Activated T-helper 17 cell treated with anti-CD3 and anti-CD28 coated beads, Interleukin-2, amount 50 U/mL, for 72 hours (primary cell): ENCODE data around the gene POFUT1. TPM values are rescaled to one million over a fixed set of nuclear protein-coding genes. Genes with fewer than 3 reads are reported as not detected.
A peak's percentile ranks its signal among the peaks of the same experiment; 100 is the strongest.

ENCODE experiments used
- ATAC-seq: fragments of 150-1000 bp; cut with Tn5 transposase; replicated peaks from 2 replicates; pipeline ENCODE4 v1.10.0; 2021; ENCODE audit warnings: mild to moderate bottlenecking, moderate library complexity
- H3K27ac Mint-ChIP-seq: one replicate; pipeline ENCODE4 v1.8.0; 2022; ENCODE audit warnings: mixed read lengths
- H3K27me3 Mint-ChIP-seq: one replicate; pipeline ENCODE4 v1.8.0; 2022; ENCODE audit warnings: mixed read lengths
- H3K36me3 Mint-ChIP-seq: one replicate; pipeline ENCODE4 v1.8.0; 2022; ENCODE audit warnings: low read depth, mild to moderate bottlenecking, mixed read lengths
- H3K4me1 Mint-ChIP-seq: one replicate; pipeline ENCODE4 v1.8.0; 2022; ENCODE audit warnings: mixed read lengths
- H3K4me3 Mint-ChIP-seq: one replicate; pipeline ENCODE4 v1.8.0; 2022; ENCODE audit warnings: mild to moderate bottlenecking, mixed read lengths
- H3K9me3 Mint-ChIP-seq: one replicate; pipeline ENCODE4 v1.8.0; 2022; ENCODE audit warnings: mixed read lengths
- total RNA-seq, 2 donors: library from RNA; stranded (reverse); gene quantifications; one replicate each; pipeline ENCODE4 v1.2.3, GENCODE V29; 2022

The POFUT1 gene
- total RNA-seq, 2 donors from 2014 or later: 41.4 TPM

DNA sequence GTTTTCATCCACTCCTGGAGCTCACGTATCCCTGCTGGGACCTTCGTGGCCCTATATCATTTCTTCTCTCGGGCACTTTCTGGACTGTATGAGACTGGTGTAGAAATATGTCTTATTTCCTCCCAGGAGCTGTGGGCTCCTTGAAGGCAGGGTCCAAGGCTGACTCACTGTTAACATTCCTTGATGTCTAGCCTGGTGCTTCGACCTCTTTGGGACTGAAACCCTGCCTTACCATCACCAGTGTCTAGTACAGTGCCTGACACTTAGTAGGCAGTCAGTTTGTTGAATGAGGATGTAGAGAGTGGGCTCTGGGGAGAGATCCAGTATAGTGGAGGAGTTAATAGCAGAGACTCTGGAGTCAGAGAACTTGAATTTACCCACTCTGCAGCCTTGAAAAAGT lies 23.6 kb downstream of the POFUT1 start:
- Mint-ChIP-seq H3K27ac (peak overlapping the region; percentile 98), H3K9me3 (no peaks in the 10 kb centered on the region), H3K36me3 (peaks cover 100% of the 10 kb centered on the region), H3K4me3 (peak overlapping the region; percentile 74), H3K27me3 (no peaks in the 10 kb centered on the region), H3K4me1 (peaks cover 34% of the 10 kb centered on the region)
- no peak for ATAC-seq

DNA sequence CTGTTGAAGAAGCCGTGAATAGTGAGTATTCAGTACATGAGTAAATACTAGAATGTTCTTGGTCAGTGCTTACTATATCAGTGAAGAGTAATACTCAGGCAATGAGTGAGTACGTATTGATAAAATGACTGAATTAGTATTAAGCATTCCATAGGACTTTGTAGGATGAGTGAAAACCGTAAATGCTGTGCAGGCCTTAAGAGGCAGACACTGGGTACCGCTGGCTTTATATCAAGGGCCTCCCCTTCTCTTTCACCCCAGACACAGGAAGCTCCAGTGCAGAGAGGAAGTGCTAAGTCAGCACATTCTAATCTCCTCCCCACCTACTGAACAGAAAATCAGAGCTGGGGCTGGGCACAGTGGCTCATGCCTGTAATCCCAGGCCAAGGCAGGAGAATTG lies 24.2 kb downstream of the POFUT1 start:
- Mint-ChIP-seq H3K4me3 (peak overlapping the region; percentile 74), H3K36me3 (peaks cover 100% of the 10 kb centered on the region), H3K4me1 (peaks cover 34% of the 10 kb centered on the region), H3K27me3 (no peaks in the 10 kb centered on the region), H3K27ac (peak overlapping the region; percentile 98), H3K9me3 (no peaks in the 10 kb centered on the region)
- ATAC-seq: peak; percentile 87

DNA sequence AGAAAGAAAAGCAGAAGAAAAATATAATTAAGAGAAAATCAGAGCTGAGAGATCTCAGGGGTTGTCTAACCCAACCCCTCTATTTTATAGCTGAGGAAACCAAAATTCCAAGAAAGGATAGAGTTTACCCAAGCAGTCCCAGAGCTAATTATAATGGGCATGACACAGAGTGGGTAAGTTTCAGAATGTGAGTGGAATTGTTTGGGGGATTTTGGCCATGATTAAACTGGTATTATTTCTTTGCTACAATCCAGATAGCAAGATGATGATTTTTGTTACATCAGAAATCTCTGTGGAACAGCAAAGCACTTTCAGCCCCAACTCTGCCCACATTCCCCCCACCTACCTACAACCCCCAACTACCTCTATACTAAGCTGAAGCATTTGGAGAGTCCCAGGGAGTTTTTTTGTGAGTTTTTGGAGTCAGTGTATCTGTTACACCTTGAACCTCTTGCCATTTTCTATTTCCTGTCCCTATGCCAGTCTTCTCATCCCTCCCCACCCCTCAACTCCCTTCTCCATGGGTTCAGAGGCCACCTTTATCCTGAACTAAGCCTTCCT lies 24.7 kb downstream of the POFUT1 start:
- Mint-ChIP-seq H3K27me3 (no peaks in the 10 kb centered on the region), H3K36me3 (peaks cover 100% of the 10 kb centered on the region), H3K4me3 (peak overlapping the region; percentile 74)

DNA sequence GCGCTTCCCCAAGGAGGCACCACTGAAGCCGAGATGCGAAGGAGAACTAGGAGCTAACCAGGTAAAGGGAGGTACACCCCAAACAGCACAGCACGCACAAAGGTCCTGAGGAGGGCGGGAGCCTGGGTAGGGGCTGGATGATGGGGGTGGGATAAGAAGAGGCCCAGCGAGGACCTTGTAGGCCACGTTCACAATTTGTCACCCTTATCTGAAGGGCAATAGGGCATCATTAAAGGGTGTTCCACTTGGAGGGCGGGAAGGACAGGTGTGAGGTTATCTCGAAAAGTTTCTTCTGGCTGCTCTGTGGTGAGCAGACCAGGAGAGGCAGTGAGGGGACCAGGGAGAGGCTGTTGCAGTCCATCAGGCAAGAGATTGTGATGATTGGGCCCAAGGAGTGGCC lies 25.6 kb downstream of the POFUT1 start:
- peaks cover 34% of the 10 kb centered on the region for H3K4me1 Mint-ChIP-seq
- H3K4me3 Mint-ChIP-seq: peak overlapping the region; percentile 74
- ATAC-seq: no peak
- H3K36me3 Mint-ChIP-seq: peaks cover 96% of the 10 kb centered on the region
- no peaks in the 10 kb centered on the region for H3K27me3 Mint-ChIP-seq
- no peaks in the 10 kb centered on the region for H3K9me3 Mint-ChIP-seq
- peak overlapping the region; percentile 98 for H3K27ac Mint-ChIP-seq

More for the DNA sequence above, 24.7 kb downstream of the POFUT1 start:
- Mint-ChIP-seq H3K27ac (peak overlapping the region; percentile 98), H3K9me3 (no peaks in the 10 kb centered on the region), H3K4me1 (peaks cover 34% of the 10 kb centered on the region)
- ATAC-seq: peak; percentile 75

DNA sequence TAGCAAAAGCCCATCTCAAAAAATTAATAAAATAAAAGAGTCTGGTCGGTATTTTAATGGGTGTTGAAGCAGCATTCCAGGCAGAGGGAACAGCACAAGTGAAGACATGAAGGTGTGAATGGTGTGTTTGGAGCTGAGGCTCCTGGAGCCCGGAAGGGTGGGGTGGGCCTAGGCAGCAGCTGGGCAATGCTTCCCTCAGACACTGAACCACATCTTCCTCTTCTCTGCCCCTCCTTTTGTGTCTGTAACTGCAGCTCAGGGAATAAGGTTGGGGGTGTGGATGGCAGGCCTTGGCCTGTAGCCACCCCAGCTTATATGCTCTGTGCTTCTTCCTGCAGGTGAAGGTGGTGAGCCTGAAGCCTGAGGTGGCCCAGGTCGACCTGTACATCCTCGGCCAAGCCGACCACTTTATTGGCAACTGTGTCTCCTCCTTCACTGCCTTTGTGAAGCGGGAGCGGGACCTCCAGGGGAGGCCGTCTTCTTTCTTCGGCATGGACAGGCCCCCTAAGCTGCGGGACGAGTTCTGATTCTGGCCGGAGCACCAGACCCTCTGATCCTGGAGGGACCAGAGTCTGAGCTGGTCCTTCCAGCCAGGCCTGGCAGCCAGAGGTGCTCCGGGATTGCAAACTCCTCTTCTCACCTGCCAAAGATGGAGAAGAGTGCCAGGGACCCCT lies 26.6 kb downstream of the POFUT1 start:
- no peak for ATAC-seq
- no peaks in the 10 kb centered on the region for H3K27me3 Mint-ChIP-seq
- peaks cover 34% of the 10 kb centered on the region for H3K4me1 Mint-ChIP-seq
- peaks cover 86% of the 10 kb centered on the region for H3K36me3 Mint-ChIP-seq
- H3K4me3 Mint-ChIP-seq: peak overlapping the region; percentile 74
- no peaks in the 10 kb centered on the region for H3K9me3 Mint-ChIP-seq
- H3K27ac Mint-ChIP-seq: peak overlapping the region; percentile 98

DNA sequence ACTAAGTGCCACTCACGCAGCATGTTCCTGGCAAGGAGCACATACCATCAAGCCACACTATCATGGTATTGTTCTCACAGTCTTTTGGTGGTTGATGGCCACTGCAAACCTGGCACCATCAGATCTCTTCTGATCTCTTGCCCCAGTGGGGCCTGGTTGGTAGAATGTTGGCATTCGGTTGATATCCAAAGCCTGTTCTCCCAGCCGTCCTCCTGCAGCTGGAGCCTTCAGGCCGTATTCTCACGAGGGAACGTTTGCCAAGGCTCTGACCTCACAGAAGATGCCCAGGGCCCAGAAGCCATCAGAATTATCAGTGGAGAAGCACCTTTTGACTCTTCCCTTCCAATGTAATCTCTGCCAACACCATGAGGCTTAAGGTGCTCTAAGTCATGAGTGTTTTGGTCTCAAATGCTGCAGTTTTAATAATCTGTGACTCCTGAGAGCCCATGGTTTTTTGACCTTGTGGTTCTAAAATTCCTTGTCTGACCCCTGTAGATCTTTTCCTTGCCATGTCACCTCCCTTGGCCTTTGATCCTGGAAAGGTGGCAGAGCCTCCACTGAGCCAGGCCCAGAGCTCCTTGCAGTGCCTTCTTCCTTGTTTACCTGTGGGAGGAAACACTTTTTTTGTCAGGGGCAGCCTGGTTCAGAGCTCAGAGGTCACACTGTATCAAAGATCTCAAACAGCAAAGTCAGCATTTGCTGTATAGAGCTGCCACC lies 27.8 kb downstream of the POFUT1 start:
- Mint-ChIP-seq H3K27me3 (no peaks in the 10 kb centered on the region), H3K27ac (peak overlapping the region; percentile 98), H3K4me3 (peak overlapping the region; percentile 74), H3K4me1 (peaks cover 34% of the 10 kb centered on the region), H3K36me3 (peaks cover 74% of the 10 kb centered on the region), H3K9me3 (no peaks in the 10 kb centered on the region)
- no peak for ATAC-seq

DNA sequence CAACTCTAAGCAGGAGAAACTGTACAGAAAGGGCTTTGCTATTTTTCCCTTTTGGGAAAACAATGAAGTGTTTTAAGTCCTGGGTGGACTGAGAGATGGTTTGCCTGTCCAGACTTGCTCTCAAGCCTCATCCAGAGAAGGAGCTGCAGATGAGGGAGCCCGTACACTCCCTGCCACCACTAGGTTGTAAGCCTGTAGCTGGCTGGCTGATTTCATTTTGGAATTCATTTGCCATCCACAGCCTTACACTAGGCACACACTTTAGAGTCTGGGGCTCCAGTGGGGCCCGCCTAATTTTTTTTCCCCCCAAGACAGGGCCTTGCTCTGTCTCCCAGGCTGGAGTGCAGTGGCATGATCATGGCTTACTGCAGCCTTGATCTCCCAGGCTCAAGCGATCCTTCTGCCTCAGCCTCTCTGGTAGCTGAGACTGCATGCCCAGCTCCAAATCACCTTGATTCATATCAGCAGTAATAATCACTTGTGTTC lies 28.4 kb downstream of the POFUT1 start:
- no peak for ATAC-seq
- H3K27me3 Mint-ChIP-seq: no peaks in the 10 kb centered on the region
- H3K9me3 Mint-ChIP-seq: no peaks in the 10 kb centered on the region
- H3K4me1 Mint-ChIP-seq: peaks cover 28% of the 10 kb centered on the region
- peak overlapping the region; percentile 98 for H3K27ac Mint-ChIP-seq
- peak overlapping the region; percentile 74 for H3K4me3 Mint-ChIP-seq
- H3K36me3 Mint-ChIP-seq: peaks cover 68% of the 10 kb centered on the region

DNA sequence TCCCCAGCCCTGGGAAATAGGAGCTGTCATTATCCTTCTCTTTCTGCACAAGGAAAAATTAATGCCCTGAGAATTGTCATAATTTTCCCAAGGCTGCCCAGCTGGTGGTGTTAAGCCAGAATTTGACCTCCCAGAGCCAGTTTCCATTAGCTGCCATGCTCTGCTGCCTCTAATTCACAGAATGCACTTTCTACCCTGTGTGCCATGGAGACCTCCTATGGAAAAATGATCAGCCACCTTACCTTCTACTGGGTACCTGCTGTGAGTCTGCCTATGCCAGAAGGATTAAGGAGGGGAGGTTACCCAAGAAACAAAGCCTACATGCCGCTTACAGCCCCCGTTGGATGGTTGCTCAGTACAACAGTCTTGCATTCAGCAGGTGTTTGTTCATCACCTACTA lies 29.1 kb downstream of the POFUT1 start:
- peaks cover 21% of the 10 kb centered on the region for H3K4me1 Mint-ChIP-seq
- no peaks in the 10 kb centered on the region for H3K9me3 Mint-ChIP-seq
- peak overlapping the region; percentile 60 for H3K27ac Mint-ChIP-seq
- H3K36me3 Mint-ChIP-seq: peaks cover 60% of the 10 kb centered on the region
- H3K27me3 Mint-ChIP-seq: no peaks in the 10 kb centered on the region
- no peak overlapping the region for H3K4me3 Mint-ChIP-seq
- no peak for ATAC-seq

DNA sequence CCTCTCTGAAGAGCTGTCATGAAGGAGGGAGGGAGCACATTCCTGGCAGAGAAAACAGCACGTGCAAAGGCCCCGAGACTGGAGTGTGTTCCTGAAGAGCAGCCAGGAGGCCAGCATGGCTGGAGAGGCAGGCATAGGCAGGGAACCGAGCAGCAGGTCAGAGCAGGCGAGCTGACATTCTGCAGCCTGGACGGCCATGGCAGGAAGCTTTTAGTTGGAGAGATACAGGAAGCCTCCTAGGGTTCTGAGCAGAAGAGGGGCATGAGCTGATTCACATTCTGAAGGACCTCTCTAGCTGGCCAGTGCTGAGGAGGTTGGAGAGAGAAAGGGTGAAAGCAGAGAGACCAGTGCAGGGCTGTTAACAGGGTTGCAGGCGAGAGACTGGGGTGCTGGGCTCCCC lies 29.7 kb downstream of the POFUT1 start:
- peaks cover 17% of the 10 kb centered on the region for H3K4me1 Mint-ChIP-seq
- ATAC-seq: no peak
- H3K27ac Mint-ChIP-seq: peak overlapping the region; percentile 60
- H3K4me3 Mint-ChIP-seq: no peak overlapping the region
- H3K36me3 Mint-ChIP-seq: peaks cover 54% of the 10 kb centered on the region
- no peaks in the 10 kb centered on the region for H3K9me3 Mint-ChIP-seq
- no peaks in the 10 kb centered on the region for H3K27me3 Mint-ChIP-seq

DNA sequence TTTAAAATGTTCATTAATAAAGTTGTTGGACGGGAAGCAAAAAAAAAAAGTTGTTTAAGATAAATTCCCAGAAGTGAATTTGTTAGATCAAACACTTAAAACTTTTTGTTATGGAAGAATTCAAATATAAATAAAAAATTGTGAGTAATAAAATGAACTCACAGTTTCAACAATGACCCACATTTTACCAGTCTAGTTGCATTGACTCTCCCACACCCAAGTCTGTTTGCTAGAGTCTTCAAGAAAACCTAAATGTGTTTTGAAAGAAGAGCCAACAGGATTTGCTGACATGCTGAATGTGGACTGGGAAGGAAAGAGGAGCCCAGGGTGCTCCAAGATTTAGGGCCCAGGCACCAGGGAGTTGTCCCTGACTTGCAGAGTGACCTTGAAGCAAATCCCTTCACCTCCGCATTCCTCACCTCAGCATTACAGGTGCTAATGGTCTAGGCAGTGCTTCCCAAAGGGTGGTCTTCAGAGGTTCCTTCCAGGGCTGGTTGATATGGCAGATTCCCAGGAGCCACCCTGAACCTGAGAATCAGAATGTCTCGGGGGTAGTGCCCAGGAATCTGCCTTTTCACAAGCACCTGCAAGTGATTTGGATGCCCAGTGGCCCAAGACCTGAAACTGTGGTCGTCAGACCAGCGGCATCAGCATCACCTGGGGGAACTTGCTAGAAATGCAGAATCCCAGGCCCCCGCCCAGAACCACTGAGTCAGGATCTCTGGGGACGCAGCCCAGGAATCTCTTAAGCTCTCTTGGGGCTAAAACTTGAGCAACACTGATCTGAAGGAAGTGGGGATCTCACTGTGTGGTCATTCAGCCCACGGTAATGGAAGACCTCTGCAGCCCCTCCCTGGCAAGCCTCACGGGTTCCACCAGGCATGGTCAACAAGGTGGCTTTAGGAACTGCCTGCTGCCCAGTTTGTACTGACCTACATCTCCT lies 31.1 kb downstream of the POFUT1 start:
- no peak overlapping the region for H3K27ac Mint-ChIP-seq

DNA sequence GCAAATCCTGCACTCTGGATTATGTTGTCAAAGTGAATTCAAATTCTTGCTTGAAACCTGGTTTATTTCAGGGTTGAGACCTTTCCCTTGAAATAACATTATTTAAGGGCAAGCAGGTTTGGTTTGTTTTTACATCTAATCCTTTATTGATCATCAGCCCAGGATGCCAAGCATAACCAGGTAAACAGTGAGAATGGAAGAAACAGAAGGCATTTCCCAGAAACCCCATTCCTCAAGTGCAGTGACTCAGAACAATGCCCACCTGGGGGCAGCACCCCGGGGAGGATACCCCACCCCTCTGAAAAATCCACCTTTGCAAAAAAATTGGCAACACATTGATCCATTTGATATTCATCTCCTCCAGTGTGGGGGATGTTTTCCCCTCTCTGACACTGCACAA lies 32.5 kb downstream of the POFUT1 start:
- H3K36me3 Mint-ChIP-seq: peaks cover 27% of the 10 kb centered on the region
- H3K27me3 Mint-ChIP-seq: no peaks in the 10 kb centered on the region
- peak overlapping the region; percentile 32 for H3K27ac Mint-ChIP-seq
- ATAC-seq: peak; percentile 37
- H3K4me1 Mint-ChIP-seq: peaks cover 10% of the 10 kb centered on the region
- no peaks in the 10 kb centered on the region for H3K9me3 Mint-ChIP-seq
- no peak overlapping the region for H3K4me3 Mint-ChIP-seq

More for the DNA sequence above, 31.1 kb downstream of the POFUT1 start:
- H3K4me1 Mint-ChIP-seq: peaks cover 5% of the 10 kb centered on the region
- H3K27me3 Mint-ChIP-seq: no peaks in the 10 kb centered on the region
- peaks cover 41% of the 10 kb centered on the region for H3K36me3 Mint-ChIP-seq
- no peak overlapping the region for H3K4me3 Mint-ChIP-seq
- no peak for ATAC-seq
- no peaks in the 10 kb centered on the region for H3K9me3 Mint-ChIP-seq

DNA sequence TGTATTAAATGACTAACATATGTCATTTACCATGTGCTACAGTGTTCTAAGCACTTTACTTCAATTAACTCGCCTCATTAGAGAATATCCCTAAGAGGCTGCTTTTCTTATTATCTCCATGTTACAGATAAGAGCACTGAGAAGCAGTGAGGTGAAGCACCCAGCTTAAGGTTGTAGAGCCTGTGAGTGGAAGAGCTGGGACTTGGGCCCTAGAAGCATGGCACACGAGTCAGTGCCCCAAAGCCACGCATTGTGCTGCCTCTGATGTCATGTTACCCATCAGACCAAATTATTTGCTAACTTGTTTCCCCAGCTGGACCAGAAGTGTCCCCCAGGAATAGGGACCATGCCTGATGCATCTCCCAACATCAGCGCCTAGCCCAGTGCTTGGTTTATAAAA lies 34.1 kb downstream of the POFUT1 start:
- H3K36me3 Mint-ChIP-seq: peaks cover 10% of the 10 kb centered on the region
- H3K27ac Mint-ChIP-seq: no peak overlapping the region
- no peak for ATAC-seq

DNA sequence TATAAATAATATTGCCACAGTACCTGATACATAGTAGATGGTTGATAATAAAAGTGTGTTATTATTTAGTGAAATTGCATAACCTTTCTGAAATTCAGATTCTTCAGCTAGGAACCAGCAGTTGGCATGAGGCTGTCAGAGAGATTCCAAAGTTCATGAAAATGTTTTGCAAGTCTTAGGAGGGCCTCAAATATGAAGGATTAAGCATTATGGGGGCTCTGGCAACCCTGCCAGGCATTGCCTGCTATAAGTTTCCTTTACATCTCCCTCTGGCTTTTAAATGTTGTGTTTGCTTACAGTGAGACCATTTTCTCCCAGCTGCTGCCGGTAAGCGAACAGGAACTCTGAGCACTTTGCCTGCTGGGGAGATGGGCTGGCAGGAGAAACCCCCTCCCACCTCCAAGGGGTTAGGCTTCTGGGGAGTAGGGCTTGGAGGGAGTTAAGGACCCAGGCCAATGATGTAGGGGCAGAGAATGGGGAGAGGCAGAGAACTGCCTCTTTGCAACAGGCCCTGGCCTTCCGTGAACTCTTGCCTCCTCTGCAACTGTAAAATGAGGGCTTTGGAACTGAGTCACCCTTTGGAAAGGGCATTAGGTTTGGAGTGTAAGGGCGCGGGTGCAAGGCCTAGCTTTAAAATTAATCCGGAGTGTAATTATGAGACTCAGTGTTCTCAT lies 36.6 kb downstream of the POFUT1 start:
- Mint-ChIP-seq H3K36me3 (no peaks in the 10 kb centered on the region), H3K4me1 (peaks cover 5% of the 10 kb centered on the region), H3K9me3 (no peaks in the 10 kb centered on the region), H3K4me3 (no peak overlapping the region), H3K27ac (peak overlapping the region; percentile 38), H3K27me3 (no peaks in the 10 kb centered on the region)
- ATAC-seq: no peak

More for the DNA sequence above, 34.1 kb downstream of the POFUT1 start:
- Mint-ChIP-seq H3K27me3 (no peaks in the 10 kb centered on the region), H3K4me1 (peaks cover 5% of the 10 kb centered on the region), H3K9me3 (no peaks in the 10 kb centered on the region), H3K4me3 (no peak overlapping the region)
